Tibial artery (tissue), 4 donors: ENCODE data around the gene TPK1.

Source experiments
- DNase-seq, 2 donors: peaks; one replicate each; pipeline ENCODE4 v3.0.0-alpha.2; 2019
- H3K27ac ChIP-seq, 2 donors: fragments of 200-600 bp; sonication (generic) in 1 of 2; 1 replicate in 1 of 2; 2 replicates in 1 of 2; pipeline ENCODE4 v1.5.1; 2018 to 2019; ENCODE audit warnings: mild to moderate bottlenecking in 1 of 2
- H3K27me3 ChIP-seq, 2 donors: fragments of 200-600 bp; sonication (generic) in 1 of 2; one replicate each; pipeline versions ENCODE4 v1.5.1 to v1.6.0; 2016 to 2019
- H3K36me3 ChIP-seq, 3 donors: fragments of 200-600 bp; sonication (generic) in 2 of 3; one replicate each; pipeline ENCODE4 v1.5.1; 2016 to 2019; ENCODE audit warnings: mild to moderate bottlenecking in 2 of 3
- H3K4me1 ChIP-seq, 4 donors: fragments of 200-600 bp; sonication (generic) in 2 of 4; 1 replicate in 3 of 4; 2 replicates in 1 of 4; pipeline ENCODE4 v1.5.1; 2016 to 2019
- H3K4me3 ChIP-seq, 2 donors: fragments of 200-600 bp; sonication (generic) in 1 of 2; 1 replicate in 1 of 2; 2 replicates in 1 of 2; pipeline ENCODE4 v1.5.1; 2018 to 2019; ENCODE audit warnings: mild to moderate bottlenecking in 2 of 2
- H3K9me3 ChIP-seq, 3 donors: fragments of 200-600 bp; sonication (generic) in 1 of 3; one replicate each; pipeline ENCODE4 v1.5.1; 2016 to 2019
- intact Hi-C: fragments of 100-400 bp; cut with DNase I; formaldehyde crosslinking; loops from one replicate; pipeline ENCODE4 v1.15.0; 2023; ENCODE audit warnings: low total_unique reads
- TF ChIP-seq, protein P1 (sequence below), 2 experiments: fragments of 200-600 bp in 1 of 2; fragments of 450-650 bp in 1 of 2; IDR thresholded peaks; one replicate each; pipeline ENCODE4 v1.5.1; 2017 to 2019; ENCODE audit warnings: antibody characterized with exemption in 2 of 2, mild to moderate bottlenecking in 1 of 2, moderate library complexity in 1 of 2

TPK1 gene

DNA sequence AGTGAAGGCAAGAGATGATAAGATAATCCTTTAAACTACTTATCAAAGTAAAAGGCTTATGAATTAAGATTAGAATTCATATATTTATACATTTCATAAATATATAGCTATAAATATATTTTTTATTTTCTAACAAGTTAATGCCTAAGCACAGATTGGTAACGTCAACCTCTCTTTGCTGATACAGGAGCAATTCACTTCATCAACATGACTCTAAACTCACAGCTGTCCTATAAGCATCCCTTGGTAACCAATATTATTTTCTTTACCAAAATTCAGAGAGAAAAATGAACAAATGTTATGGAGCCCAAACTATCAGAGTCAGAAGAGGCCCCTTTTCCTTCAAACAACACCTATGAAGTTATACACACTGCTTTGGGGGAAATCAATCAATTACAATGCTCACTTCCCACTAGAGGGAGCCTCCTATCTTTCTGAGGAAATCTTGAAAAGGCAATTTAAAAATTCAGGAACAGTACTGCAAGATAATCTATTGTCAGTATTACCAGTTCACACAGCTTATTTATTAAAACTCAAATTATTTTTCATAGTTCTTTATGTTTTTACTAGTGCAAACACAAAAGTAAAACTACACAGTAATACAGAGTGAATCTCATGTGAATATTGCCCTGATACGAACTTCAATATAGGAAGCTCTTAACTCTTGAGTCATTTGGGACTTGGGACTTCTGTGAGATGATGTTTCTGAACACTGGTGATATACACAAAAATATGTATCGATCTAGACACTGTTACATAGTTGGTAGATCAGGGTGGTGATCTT, 381.4 kb downstream of the TPK1 start:
- TF ChIP-seq, protein P1, sequence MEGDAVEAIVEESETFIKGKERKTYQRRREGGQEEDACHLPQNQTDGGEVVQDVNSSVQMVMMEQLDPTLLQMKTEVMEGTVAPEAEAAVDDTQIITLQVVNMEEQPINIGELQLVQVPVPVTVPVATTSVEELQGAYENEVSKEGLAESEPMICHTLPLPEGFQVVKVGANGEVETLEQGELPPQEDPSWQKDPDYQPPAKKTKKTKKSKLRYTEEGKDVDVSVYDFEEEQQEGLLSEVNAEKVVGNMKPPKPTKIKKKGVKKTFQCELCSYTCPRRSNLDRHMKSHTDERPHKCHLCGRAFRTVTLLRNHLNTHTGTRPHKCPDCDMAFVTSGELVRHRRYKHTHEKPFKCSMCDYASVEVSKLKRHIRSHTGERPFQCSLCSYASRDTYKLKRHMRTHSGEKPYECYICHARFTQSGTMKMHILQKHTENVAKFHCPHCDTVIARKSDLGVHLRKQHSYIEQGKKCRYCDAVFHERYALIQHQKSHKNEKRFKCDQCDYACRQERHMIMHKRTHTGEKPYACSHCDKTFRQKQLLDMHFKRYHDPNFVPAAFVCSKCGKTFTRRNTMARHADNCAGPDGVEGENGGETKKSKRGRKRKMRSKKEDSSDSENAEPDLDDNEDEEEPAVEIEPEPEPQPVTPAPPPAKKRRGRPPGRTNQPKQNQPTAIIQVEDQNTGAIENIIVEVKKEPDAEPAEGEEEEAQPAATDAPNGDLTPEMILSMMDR (IDR thresholded peaks at IDR 0.05): peak in 1 of 2 experiments; percentile 8
- no peak overlapping the region for H3K4me3 ChIP-seq
- intact Hi-C loops: no loop called here
- H3K27me3 ChIP-seq: no peaks in the 10 kb centered on the region
- H3K36me3 ChIP-seq: no peaks in the 10 kb centered on the region
- no peak for DNase-seq
- no peaks in the 10 kb centered on the region for H3K9me3 ChIP-seq
- H3K27ac ChIP-seq: no peak overlapping the region
- no peaks in the 10 kb centered on the region for H3K4me1 ChIP-seq

DNA sequence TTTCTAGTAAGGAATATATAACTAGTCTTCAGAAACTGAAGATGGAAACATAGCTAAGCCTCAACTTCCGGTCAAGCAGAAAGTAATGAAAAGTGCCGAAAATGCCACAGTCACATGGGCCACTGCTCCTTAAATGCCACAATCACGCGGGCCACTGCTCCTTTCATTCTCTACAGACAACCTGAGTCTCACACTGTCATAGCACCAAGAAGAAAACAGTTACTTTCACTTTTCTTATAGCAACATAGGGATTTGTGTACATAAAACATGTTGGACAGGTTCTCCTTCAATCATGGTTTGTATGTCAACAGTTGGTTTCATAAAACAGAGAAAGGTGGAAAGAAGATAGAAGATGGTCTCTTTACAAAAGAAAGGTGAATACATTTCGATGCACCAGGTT, 383.8 kb downstream of the TPK1 start:
- H3K36me3 ChIP-seq: no peaks in the 10 kb centered on the region
- TF ChIP-seq, protein P1 (IDR thresholded peaks at IDR 0.05): no peak
- no peak for DNase-seq
- H3K4me1 ChIP-seq: no peaks in the 10 kb centered on the region
- H3K4me3 ChIP-seq: no peak overlapping the region
- intact Hi-C loops: no loop called here
- no peaks in the 10 kb centered on the region for H3K27me3 ChIP-seq
- H3K27ac ChIP-seq: no peak overlapping the region
- H3K9me3 ChIP-seq: no peaks in the 10 kb centered on the region

DNA sequence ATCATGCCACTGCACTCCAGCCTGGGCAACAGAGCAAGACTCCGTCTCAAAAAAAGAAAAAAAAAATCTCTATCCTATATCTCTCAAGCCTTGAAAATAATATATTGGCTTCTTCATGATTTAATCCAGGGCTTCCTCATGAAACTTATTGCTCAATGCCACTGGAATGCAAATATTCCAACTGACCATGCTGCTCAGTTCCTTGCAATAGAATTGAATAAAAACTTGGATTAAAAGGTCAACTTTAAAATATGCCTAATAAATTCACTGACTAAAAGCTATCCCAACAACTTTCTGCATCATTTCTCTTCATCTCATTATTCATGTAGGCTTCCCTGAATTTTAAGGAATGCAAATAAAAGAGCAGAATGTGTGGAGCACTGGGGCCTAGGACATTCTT, 390.3 kb downstream of the TPK1 start:
- intact Hi-C loops: no loop called here
- no peak for DNase-seq
- TF ChIP-seq, protein P1 (IDR thresholded peaks at IDR 0.05): no peak
- no peak overlapping the region for H3K27ac ChIP-seq
- H3K27me3 ChIP-seq: no peaks in the 10 kb centered on the region
- no peaks in the 10 kb centered on the region for H3K36me3 ChIP-seq
- H3K9me3 ChIP-seq: no peaks in the 10 kb centered on the region
- no peaks in the 10 kb centered on the region for H3K4me1 ChIP-seq
- H3K4me3 ChIP-seq: no peak overlapping the region

- no peaks in the 10 kb centered on the region for H3K4me1 ChIP-seq
- no peaks in the 10 kb centered on the region for H3K27me3 ChIP-seq
- H3K36me3 ChIP-seq: no peaks in the 10 kb centered on the region
- H3K4me3 ChIP-seq: no peak overlapping the region
- no peak overlapping the region for H3K27ac ChIP-seq
- TF ChIP-seq, protein P1 (IDR thresholded peaks at IDR 0.05): no peak
- no peak for DNase-seq
- no peaks in the 10 kb centered on the region for H3K9me3 ChIP-seq
- intact Hi-C loops: no loop called here
Observed at GRCh38 chr7:144439717-144440205, 396.1 kb downstream of the TPK1 start.

DNA sequence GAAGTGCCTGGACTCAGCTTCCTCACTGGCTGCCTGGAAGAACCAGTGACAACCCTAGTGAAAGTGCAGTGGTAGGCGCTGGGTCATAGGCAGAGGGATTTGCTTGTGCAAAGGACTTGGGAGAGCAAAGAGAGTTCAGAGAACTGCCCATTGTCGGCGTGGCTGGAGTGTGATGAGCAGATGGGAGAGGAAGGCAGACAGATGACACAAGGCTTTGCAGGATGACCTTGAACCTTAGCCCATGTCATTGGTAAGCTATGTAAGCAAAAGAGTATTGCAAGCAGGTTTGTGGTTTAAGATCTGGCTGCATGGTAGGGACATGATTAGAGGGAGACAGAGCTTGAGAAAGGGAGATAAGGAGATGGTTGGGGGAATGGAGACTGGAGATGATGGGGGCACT, 397.1 kb downstream of the TPK1 start:
- intact Hi-C loops: no loop called here
- DNase-seq: no peak

More for the DNA sequence above, 397.1 kb downstream of the TPK1 start:
- no peak overlapping the region for H3K27ac ChIP-seq
- no peak overlapping the region for H3K4me3 ChIP-seq
- H3K4me1 ChIP-seq: no peaks in the 10 kb centered on the region
- TF ChIP-seq, protein P1 (IDR thresholded peaks at IDR 0.05): no peak
- H3K9me3 ChIP-seq: no peaks in the 10 kb centered on the region
- no peaks in the 10 kb centered on the region for H3K36me3 ChIP-seq
- no peaks in the 10 kb centered on the region for H3K27me3 ChIP-seq
